Panc1 (cell line): ENCODE results near the gene R3HDML. TPM values are rescaled to one million over a fixed set of nuclear protein-coding genes. Genes with fewer than 3 reads are reported as not detected.
"Not testable (repeated sequence)": the region's sequence is repeated elsewhere in the genome, so short reads cannot be mapped to it uniquely, and the experiment has no call there.

Experiments used
- ATAC-seq: fragments of 200-7000 bp; cut with Tn5 transposase; 2 replicates; pipeline ENCODE4 v1.9.1; 2020; ENCODE audit warnings: mild to moderate bottlenecking, moderate library complexity
- BruUV-seq: library from RNA; stranded (reverse); fragments of 400-500 nt; replicated peaks from 2 replicates; lab custom pipeline; 2021; lab: Mats Ljungman, UMichigan
- CTCF ChIA-PET: fragments of 300-600 bp; sonication (Branson Sonifier 250); formaldehyde crosslinking; loops from one replicate; lab custom pipeline; 2022; ENCODE audit warnings: antibody characterized with exemption; lab: Charles Lee
- POLR2A ChIA-PET: fragments of 300-600 bp; sonication (Branson Sonifier 250); formaldehyde crosslinking; loops from one replicate; lab custom pipeline; 2022; ENCODE audit warnings: antibody characterized with exemption; lab: Charles Lee
- DNase-seq: peaks from one replicate; pipeline ENCODE4 v3.0.0-alpha.2; 2010; ENCODE audit warnings: low read depth, low spot score
- H3K27ac ChIP-seq: 2 replicates; pipeline ENCODE4 v1.5.1; 2011; ENCODE audit warnings: mild to moderate bottlenecking, low read length, inconsistent platforms
- H3K27me3 ChIP-seq: fragments of 200-500 bp; sonication (Bioruptor generic); 2 replicates; pipeline ENCODE4 v1.6.0; 2014; ENCODE audit warnings: low read length, inconsistent platforms; ENCODE audit not compliant: control insufficient read depth, insufficient read depth
- H3K36me3 ChIP-seq: fragments of 200-500 bp; sonication (Bioruptor generic); 2 replicates; pipeline ENCODE4 v1.5.1; 2014; ENCODE audit warnings: inconsistent platforms, mild to moderate bottlenecking, low read length, moderate library complexity; ENCODE audit not compliant: control insufficient read depth, insufficient read depth
- H3K4me1 ChIP-seq: 2 replicates; pipeline ENCODE4 v1.5.1; 2011; ENCODE audit warnings: inconsistent platforms, mild to moderate bottlenecking, low read length, moderate library complexity; ENCODE audit not compliant: control insufficient read depth, insufficient read depth
- H3K4me3 ChIP-seq, 2 experiments: 2 replicates each; pipeline ENCODE4 v1.5.1; 2011 to 2012; ENCODE audit warnings: low read depth in 2 of 2, low read length in 2 of 2, mild to moderate bottlenecking in 2 of 2, inconsistent platforms in 1 of 2, moderate library complexity in 1 of 2
- H3K9me3 ChIP-seq: fragments of 200-500 bp; sonication (Bioruptor generic); 2 replicates; pipeline ENCODE4 v1.5.1; 2014; ENCODE audit warnings: low read depth, mild to moderate bottlenecking, inconsistent platforms, low read length, moderate library complexity; ENCODE audit not compliant: control insufficient read depth, insufficient read depth
- CTCF ChIP-seq: fragments of 450-650 bp; IDR thresholded peaks from 2 replicates; pipeline ENCODE4 v1.5.1; 2017; ENCODE audit warnings: mild to moderate bottlenecking
- POLR2AphosphoS5 ChIP-seq: IDR thresholded peaks from 2 replicates; pipeline ENCODE4 v1.6.1; 2012; ENCODE audit warnings: mild to moderate bottlenecking, low read depth, low read length, moderate library complexity
- REST ChIP-seq, 2 experiments: IDR thresholded peaks; 2 replicates each; pipeline ENCODE4 v1.6.1; 2011 to 2012; ENCODE audit warnings: low read depth in 2 of 2, control low read depth in 1 of 2, low read length in 1 of 2, mild to moderate bottlenecking in 1 of 2, moderate library complexity in 1 of 2; ENCODE audit not compliant: insufficient read depth in 1 of 2
- SIN3A ChIP-seq: IDR thresholded peaks from 2 replicates; pipeline ENCODE4 v1.6.1; 2012; ENCODE audit warnings: low read depth, mild to moderate bottlenecking, low read length, moderate library complexity, borderline replicate concordance; ENCODE audit not compliant: insufficient read depth
- TCF7L2 ChIP-seq: IDR thresholded peaks from 2 replicates; pipeline ENCODE4 v1.6.1; 2011; ENCODE audit warnings: mild to moderate bottlenecking, low read depth, low read length, inconsistent platforms
- in situ Hi-C: cut with HindIII; loops from 2 replicates; pipeline ENCODE4 v1.10.0; 2016; ENCODE audit warnings: low sequenced_read_pairs, low pct_unique_long_range_greater_than_20kb
- intact Hi-C: fragments of 100-400 bp; cut with micrococcal nuclease; formaldehyde crosslinking; loops from one replicate; pipeline ENCODE4 v1.10.0; 2022; ENCODE audit not compliant: unreplicated experiment
- total RNA-seq: library from RNA; stranded (reverse); gene quantifications from one replicate; pipeline ENCODE4 v1.2.1, GENCODE V29; 2021; ENCODE audit not compliant: unreplicated experiment

R3HDML gene
- total RNA-seq, 1 experiment from 2014 or later = not detected

- POLR2A ChIA-PET = no interaction called here
- in situ Hi-C loops (no loop called here), intact Hi-C loops (no loop called here)
- Histone ChIP-seq H3K36me3 (no peaks in the 10 kb centered on the region), H3K9me3 (no peaks in the 10 kb centered on the region), H3K4me3 (no peak overlapping the region), H3K27ac (no peak overlapping the region), H3K4me1 (no peaks in the 10 kb centered on the region), H3K27me3 (no peaks in the 10 kb centered on the region)
- DNase-seq (no peak), ATAC-seq (no peak)
- BruUV-seq = no TSS peak
- CTCF ChIA-PET = no interaction called here
- TF ChIP-seq SIN3A (no peak), POLR2AphosphoS5 (no peak), REST (IDR thresholded peaks at IDR 0.05; ENCODE audit: insufficient read depth in 1 of 2, low read depth in 2 of 2, low read length in 1 of 2) (no peak), CTCF (no peak), TCF7L2 (no peak)
These were observed 40.8 kb upstream of the R3HDML start for GRCh38 chr20:44296011-44296410.

- ChIA-PET CTCF (no interaction called here), POLR2A (no interaction called here)
- no TSS peak for BruUV-seq
- no peaks in the 10 kb centered on the region for H3K36me3 ChIP-seq
- no peaks in the 10 kb centered on the region for H3K27me3 ChIP-seq
- no peak for TF ChIP-seq REST (IDR thresholded peaks at IDR 0.05; ENCODE audit: insufficient read depth in 1 of 2, low read depth in 2 of 2, low read length in 1 of 2)
- no peaks in the 10 kb centered on the region for H3K4me1 ChIP-seq
- ATAC-seq = no peak
- DNase-seq = no peak
- no peak overlapping the region for H3K4me3 ChIP-seq
- intact Hi-C loops (no loop called here), in situ Hi-C loops (no loop called here)
- no peak overlapping the region for H3K27ac ChIP-seq
- no peaks in the 10 kb centered on the region for H3K9me3 ChIP-seq
These were observed 39.1 kb upstream of the R3HDML start for GRCh38 chr20:44297721-44298120.

- CTCF ChIA-PET, POLR2A ChIA-PET, DNase-seq, BruUV-seq, H3K4me1 ChIP-seq, H3K27me3 ChIP-seq, intact Hi-C loops, H3K36me3 ChIP-seq, H3K4me3 ChIP-seq, H3K27ac ChIP-seq, in situ Hi-C loops, ATAC-seq, H3K9me3 ChIP-seq: not testable (repeated sequence)
These were observed 37.8 kb upstream of the R3HDML start for GRCh38 chr20:44299011-44299535.
